Hepatocyte (in vitro differentiated cells): ENCODE data around the gene RNF4. TPM values are rescaled to one million over a fixed set of nuclear protein-coding genes. Genes with fewer than 3 reads are reported as not detected.

Experiments
- DNase-seq: peaks from one replicate; pipeline ENCODE4 v3.0.0-alpha.2; 2016; ENCODE audit warnings: low spot score
- H2AFZ ChIP-seq: fragments of 200-600 bp; sonication (generic); 2 replicates; pipeline ENCODE4 v1.6.0; 2016; ENCODE audit warnings: antibody characterized with exemption, mild to moderate bottlenecking
- H3K27ac ChIP-seq: fragments of 200-600 bp; sonication (generic); 2 replicates; pipeline ENCODE4 v1.5.1; 2016; ENCODE audit warnings: mild to moderate bottlenecking
- H3K27me3 ChIP-seq: fragments of 200-600 bp; sonication (generic); 2 replicates; pipeline ENCODE4 v1.6.1; 2016
- H3K36me3 ChIP-seq: fragments of 200-600 bp; sonication (generic); replicated peaks from 2 replicates; pipeline ENCODE4 v1.5.1; 2016; ENCODE audit warnings: low read depth; ENCODE audit not compliant: insufficient read depth
- H3K4me1 ChIP-seq: fragments of 200-600 bp; sonication (generic); 2 replicates; pipeline ENCODE4 v1.5.1; 2016; ENCODE audit warnings: mild to moderate bottlenecking, moderate library complexity; ENCODE audit not compliant: insufficient read depth
- H3K4me2 ChIP-seq: fragments of 200-600 bp; sonication (generic); 2 replicates; pipeline ENCODE4 v1.6.0; 2016
- H3K4me3 ChIP-seq: fragments of 200-600 bp; sonication (generic); 2 replicates; pipeline ENCODE4 v1.5.1; 2016; ENCODE audit warnings: mild to moderate bottlenecking
- H3K79me2 ChIP-seq: fragments of 200-600 bp; sonication (generic); 2 replicates; pipeline ENCODE4 v1.6.0; 2017; ENCODE audit warnings: mild to moderate bottlenecking
- H3K9me2 ChIP-seq: fragments of 200-600 bp; sonication (generic); replicated peaks from 2 replicates; pipeline ENCODE4 v1.6.0; 2017; ENCODE audit warnings: mild to moderate bottlenecking; ENCODE audit not compliant: insufficient read depth
- H3K9me3 ChIP-seq: fragments of 200-600 bp; sonication (generic); 2 replicates; pipeline ENCODE4 v1.5.1; 2016; ENCODE audit warnings: low read depth, mild to moderate bottlenecking
- H4K20me1 ChIP-seq: fragments of 200-600 bp; sonication (generic); 2 replicates; pipeline ENCODE4 v1.6.0; 2016; ENCODE audit warnings: mild to moderate bottlenecking; ENCODE audit not compliant: insufficient read depth, poor library complexity, severe bottlenecking
- CTCF ChIP-seq: fragments of 200-600 bp; sonication (generic); IDR thresholded peaks from 2 replicates; pipeline ENCODE4 v1.5.1; 2016; ENCODE audit warnings: antibody characterized with exemption, mild to moderate bottlenecking; ENCODE audit not compliant: poor library complexity
- EZH2 ChIP-seq: fragments of 200-600 bp; sonication (generic); IDR thresholded peaks from 2 replicates; pipeline ENCODE4 v1.6.1; 2016; ENCODE audit warnings: antibody characterized with exemption, mild to moderate bottlenecking, borderline replicate concordance
- EZH2phosphoT487 ChIP-seq: fragments of 200-600 bp; sonication (generic); IDR thresholded peaks from one replicate; pipeline ENCODE4 v1.6.1; 2018; ENCODE audit warnings: antibody characterized with exemption, mild to moderate bottlenecking, low read depth, moderate library complexity; ENCODE audit not compliant: unreplicated experiment, severe bottlenecking
- WGBS: methylation state at CpG from one replicate; pipeline ENCODE4 v1.1.6; 2016; ENCODE audit warnings: low lambda C conversion rate; ENCODE audit errors: missing lambda C conversion rate; 5-methylcytosine and 5-hydroxymethylcytosine counted together
- polyA plus RNA-seq: library from polyadenylated mRNA; unstranded; fragments of >200 nt; fragmentation: Nextera tagmentation; extraction: Ambion mirVana; gene quantifications from 2 replicates; pipeline ENCODE4 v1.2.1, GENCODE V29; 2016
- total RNA-seq: library from RNA; depleted of rRNA; stranded (reverse); fragments of >200 nt; gene quantifications from 2 replicates; pipeline ENCODE4 v1.2.3, GENCODE V29; 2014

The RNF4 gene
- total and polyA plus RNA-seq, 2 experiments from 2014 or later = 42.4 to 50.3 TPM

- WGBS = 98% methylated on average over 2 of the region's 2 CpGs
- no peaks in the 10 kb centered on the region for H3K9me3 ChIP-seq
- DNase-seq = no peak
- H3K9me2 ChIP-seq = no peaks in the 10 kb centered on the region
- H3K4me1 ChIP-seq = no peaks in the 10 kb centered on the region
- H3K79me2 ChIP-seq = peaks cover 27% of the 10 kb centered on the region
- no peak overlapping the region for H3K27ac ChIP-seq
- no peaks in the 10 kb centered on the region for H3K27me3 ChIP-seq
- peaks cover 7% of the 10 kb centered on the region for H4K20me1 ChIP-seq
- no peak overlapping the region for H3K4me3 ChIP-seq
- no peak overlapping the region for H2AFZ ChIP-seq
- H3K4me2 ChIP-seq = no peak overlapping the region
- no peak for TF ChIP-seq EZH2
- no peak for TF ChIP-seq EZH2phosphoT487
- no peak for TF ChIP-seq CTCF
- no peaks in the 10 kb centered on the region for H3K36me3 ChIP-seq
These were observed 31.6 kb downstream of the RNF4 start for GRCh38 chr4:2500547-2500946.

GRCh38 chr4:2501034-2501594, 32.2 kb downstream of the RNF4 start:
- H4K20me1 ChIP-seq = peaks cover 4% of the 10 kb centered on the region
- H3K4me3 ChIP-seq = no peak overlapping the region
- H3K27ac ChIP-seq = no peak overlapping the region
- peaks cover 26% of the 10 kb centered on the region for H3K79me2 ChIP-seq
- H3K4me2 ChIP-seq = no peak overlapping the region
- no peaks in the 10 kb centered on the region for H3K27me3 ChIP-seq
- no peaks in the 10 kb centered on the region for H3K9me3 ChIP-seq
- WGBS = 97% methylated on average over 7 of the region's 7 CpGs
- no peaks in the 10 kb centered on the region for H3K9me2 ChIP-seq
- no peak for TF ChIP-seq CTCF
- TF ChIP-seq EZH2 = no peak
- TF ChIP-seq EZH2phosphoT487 = no peak
- H2AFZ ChIP-seq = no peak overlapping the region
- H3K4me1 ChIP-seq = no peaks in the 10 kb centered on the region
- no peak for DNase-seq
- H3K36me3 ChIP-seq = no peaks in the 10 kb centered on the region

- WGBS = 98% methylated on average over 5 of the region's 5 CpGs
- peaks cover 25% of the 10 kb centered on the region for H3K79me2 ChIP-seq
- no peaks in the 10 kb centered on the region for H3K36me3 ChIP-seq
These were observed 34.9 kb downstream of the RNF4 start for GRCh38 chr4:2503809-2504208.

More at GRCh38 chr4:2503809-2504208, 34.9 kb downstream of the RNF4 start:
- no peak for TF ChIP-seq EZH2phosphoT487
- no peak for TF ChIP-seq CTCF
- TF ChIP-seq EZH2 = no peak
- Histone ChIP-seq H3K27ac (no peak overlapping the region), H3K4me3 (no peak overlapping the region), H2AFZ (no peak overlapping the region), H3K9me2 (no peaks in the 10 kb centered on the region), H4K20me1 (peaks cover 4% of the 10 kb centered on the region), H3K9me3 (no peaks in the 10 kb centered on the region), H3K27me3 (no peaks in the 10 kb centered on the region), H3K4me1 (no peaks in the 10 kb centered on the region), H3K4me2 (no peak overlapping the region)
- no peak for DNase-seq
